Measurements from ENCODE around the gene S100A5.

Gene S100A5

DNA sequence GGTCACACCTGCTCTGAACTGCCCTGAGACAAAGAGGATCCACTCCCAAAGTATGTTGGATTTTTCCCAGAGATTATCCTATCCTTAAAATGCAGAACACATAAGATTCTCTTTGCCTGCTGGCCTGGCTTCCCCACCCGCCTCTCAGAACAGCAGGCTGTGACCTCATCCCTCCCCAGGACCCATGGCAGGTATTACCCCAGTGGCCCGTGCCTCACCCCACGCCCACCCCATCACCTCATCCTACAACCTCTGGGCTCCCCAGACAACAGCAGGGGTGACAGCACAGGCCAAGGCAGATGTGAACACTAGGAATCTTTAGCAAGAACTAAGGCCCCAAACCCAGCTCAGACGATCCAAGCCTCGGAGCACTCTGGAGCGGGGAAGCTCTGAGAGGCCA lies 45.2 kb downstream of the S100A5 start:
- Histone ChIP-seq H3K27me3 (ENCODE audit: control insufficient read depth in 1 of 2, insufficient read depth in 2 of 2, low read length in 2 of 2) (peaks cover 0 to 3% of the 10 kb centered on the region in 2 donors), H3K27ac (ENCODE audit: low read length) (no peak overlapping the region), H3K4me1 (ENCODE audit: control insufficient read depth, insufficient read depth, low read length) (peaks cover 5% of the 10 kb centered on the region), H3K9me3 (ENCODE audit: control insufficient read depth in 2 of 2, low read length in 2 of 2) (no peaks in the 10 kb centered on the region), H3K36me3 (ENCODE audit: control insufficient read depth in 2 of 2, insufficient read depth in 2 of 2, low read length in 2 of 2) (no peaks in the 10 kb centered on the region), H3K9ac (ENCODE audit: low read length in 2 of 2) (no peak overlapping the region), H3K4me3 (ENCODE audit: low read length in 2 of 2) (no peak overlapping the region)

DNA sequence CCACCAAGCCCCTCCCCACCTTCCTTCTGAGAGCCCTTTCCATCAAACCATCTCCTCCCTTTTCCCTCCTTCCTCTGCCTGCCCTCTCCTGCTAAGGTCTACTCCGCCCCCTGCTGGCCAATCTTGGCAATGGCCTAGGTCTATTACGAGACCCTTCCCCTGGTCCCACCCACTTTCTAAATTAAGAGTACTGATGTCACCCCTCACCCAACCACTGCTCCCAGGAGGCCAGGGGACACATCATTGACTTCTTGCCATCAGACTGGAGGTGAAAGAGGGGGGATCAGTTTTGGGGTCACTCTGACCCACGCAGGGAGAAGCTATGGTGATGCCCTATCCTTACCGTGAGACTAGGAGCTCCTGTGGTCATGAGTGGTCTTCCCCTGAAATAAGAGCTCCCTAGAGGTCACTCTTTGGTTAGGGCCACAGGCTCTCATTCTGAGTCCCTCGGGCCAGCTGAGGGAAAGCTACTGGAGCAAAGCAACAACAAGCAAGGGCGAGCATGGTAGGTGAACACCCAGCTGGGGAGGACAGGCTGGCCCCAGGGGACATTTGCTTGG lies 45.7 kb downstream of the S100A5 start:
- H3K36me3 ChIP-seq (ENCODE audit: control insufficient read depth in 2 of 2, insufficient read depth in 2 of 2, low read length in 2 of 2) = no peaks in the 10 kb centered on the region
- H3K27me3 ChIP-seq (ENCODE audit: control insufficient read depth in 1 of 2, insufficient read depth in 2 of 2, low read length in 2 of 2) = peaks cover 0 to 3% of the 10 kb centered on the region in 2 donors
- no peak overlapping the region for H3K27ac ChIP-seq (ENCODE audit: low read length)
- H3K9ac ChIP-seq (ENCODE audit: low read length in 2 of 2) = no peak overlapping the region
- no peak overlapping the region for H3K4me3 ChIP-seq (ENCODE audit: low read length in 2 of 2)
- H3K4me1 ChIP-seq (ENCODE audit: control insufficient read depth, insufficient read depth, low read length) = peaks cover 9% of the 10 kb centered on the region
- H3K9me3 ChIP-seq (ENCODE audit: control insufficient read depth in 2 of 2, low read length in 2 of 2) = no peaks in the 10 kb centered on the region

DNA sequence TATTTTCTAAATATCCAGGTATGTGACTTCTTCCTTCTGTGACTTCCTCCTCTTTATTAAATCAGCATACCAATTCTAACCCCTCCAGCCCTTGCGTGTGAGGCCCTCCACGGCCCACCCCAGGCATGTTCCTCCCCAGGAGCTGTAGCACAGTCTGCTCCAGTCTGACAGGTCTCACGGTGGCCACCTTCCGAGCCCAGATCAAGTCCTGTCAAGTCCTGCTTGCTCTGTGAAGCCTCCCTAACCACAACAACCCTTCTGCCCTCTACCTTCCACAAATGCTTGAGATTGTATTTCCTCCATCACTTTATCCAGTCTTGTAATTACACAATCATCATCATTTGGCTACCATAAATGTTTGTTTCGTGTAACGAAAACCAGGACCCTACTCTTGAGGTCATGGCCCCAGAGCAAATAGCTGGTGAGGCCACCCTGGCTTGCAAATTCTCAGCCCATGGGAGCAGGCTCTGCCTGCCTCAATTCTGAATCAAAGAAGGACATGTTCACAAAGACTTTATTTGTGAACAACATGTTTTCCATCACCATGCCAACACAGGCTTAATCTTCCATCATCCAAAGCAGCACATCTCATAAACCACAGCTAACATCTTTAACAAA lies 47.3 kb downstream of the S100A5 start:
- Histone ChIP-seq H3K27ac (ENCODE audit: low read length) (no peak overlapping the region), H3K9me3 (ENCODE audit: control insufficient read depth in 2 of 2, low read length in 2 of 2) (no peaks in the 10 kb centered on the region), H3K36me3 (ENCODE audit: control insufficient read depth in 2 of 2, insufficient read depth in 2 of 2, low read length in 2 of 2) (no peaks in the 10 kb centered on the region), H3K4me3 (ENCODE audit: low read length in 2 of 2) (no peak overlapping the region), H3K4me1 (ENCODE audit: control insufficient read depth, insufficient read depth, low read length) (peaks cover 12% of the 10 kb centered on the region), H3K27me3 (ENCODE audit: control insufficient read depth in 1 of 2, insufficient read depth in 2 of 2, low read length in 2 of 2) (no peaks in the 10 kb centered on the region), H3K9ac (ENCODE audit: low read length in 2 of 2) (no peak overlapping the region)

DNA sequence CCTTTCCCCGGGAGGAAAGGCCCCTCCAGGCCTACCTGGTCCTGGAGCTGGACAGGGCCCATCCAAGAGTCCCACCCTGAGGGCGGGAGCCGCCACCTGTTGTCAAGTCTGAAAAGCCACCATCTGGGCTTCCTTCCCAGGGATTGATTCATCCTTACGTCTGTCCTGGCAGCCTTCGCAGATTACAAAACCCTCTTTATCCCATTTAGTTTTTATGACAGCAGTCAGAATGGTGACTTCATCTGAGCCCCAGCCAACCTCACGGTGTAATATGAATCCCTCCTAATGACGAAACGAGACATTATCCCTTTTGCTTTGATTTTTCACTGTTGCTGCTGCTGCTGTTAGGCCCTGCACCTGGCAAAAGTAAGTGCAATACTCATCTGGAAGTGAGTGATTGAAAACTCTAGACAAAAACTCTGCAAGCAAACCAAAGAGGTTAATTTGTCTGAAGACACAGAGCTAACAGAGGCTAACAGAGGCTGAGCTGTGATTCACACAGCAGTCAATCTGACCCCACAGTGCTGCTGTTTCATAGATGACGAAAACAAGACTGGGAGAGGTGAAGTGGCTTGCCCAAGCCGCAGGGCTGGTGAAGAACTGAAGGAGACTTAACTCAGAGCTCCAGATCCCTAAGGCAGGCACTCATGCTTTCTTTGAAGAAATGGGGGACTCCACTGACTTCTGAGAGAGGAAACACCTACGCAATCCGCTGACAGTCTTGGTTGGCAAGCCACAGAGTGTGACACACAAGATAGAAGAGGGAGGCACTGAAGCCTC lies 50.3 kb downstream of the S100A5 start:
- H3K27me3 ChIP-seq (ENCODE audit: control insufficient read depth in 1 of 2, insufficient read depth in 2 of 2, low read length in 2 of 2) = no peaks in the 10 kb centered on the region
- H3K27ac ChIP-seq (ENCODE audit: low read length) = peak overlapping the region; percentile 62
- H3K36me3 ChIP-seq (ENCODE audit: control insufficient read depth in 2 of 2, insufficient read depth in 2 of 2, low read length in 2 of 2) = no peaks in the 10 kb centered on the region
- peaks cover 14% of the 10 kb centered on the region for H3K4me1 ChIP-seq (ENCODE audit: control insufficient read depth, insufficient read depth, low read length)
- peak overlapping the region in 1 of 2 donors; percentile 29 for H3K9ac ChIP-seq (ENCODE audit: low read length in 2 of 2)
- no peak overlapping the region for H3K4me3 ChIP-seq (ENCODE audit: low read length in 2 of 2)
- H3K9me3 ChIP-seq (ENCODE audit: control insufficient read depth in 2 of 2, low read length in 2 of 2) = no peaks in the 10 kb centered on the region

DNA sequence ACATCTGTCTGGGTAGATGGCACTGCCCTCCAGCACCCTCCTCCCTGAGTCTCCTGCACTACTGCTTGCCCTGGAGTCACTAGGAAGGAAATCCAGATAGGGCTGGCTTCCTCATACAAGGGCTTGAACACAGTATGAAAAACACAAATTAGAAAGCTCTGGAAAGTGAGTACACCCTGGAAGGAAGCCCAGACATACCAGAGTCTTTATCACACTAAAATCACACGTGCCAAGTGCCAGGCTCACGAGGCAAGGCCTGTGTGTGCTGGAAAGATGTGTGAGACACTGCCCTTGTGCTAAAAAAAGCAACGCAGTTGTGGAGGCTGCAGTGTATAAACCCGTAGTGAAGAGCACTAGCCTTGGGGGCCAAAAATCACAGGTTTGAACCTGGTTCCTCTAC lies 52.0 kb downstream of the S100A5 start:
- no peak overlapping the region for H3K9ac ChIP-seq (ENCODE audit: low read length in 2 of 2)
- peaks cover 0 to 2% of the 10 kb centered on the region in 2 donors for H3K27me3 ChIP-seq (ENCODE audit: control insufficient read depth in 1 of 2, insufficient read depth in 2 of 2, low read length in 2 of 2)
- H3K4me1 ChIP-seq (ENCODE audit: control insufficient read depth, insufficient read depth, low read length) = peaks cover 11% of the 10 kb centered on the region
- H3K4me3 ChIP-seq (ENCODE audit: low read length in 2 of 2) = no peak overlapping the region
- no peak overlapping the region for H3K27ac ChIP-seq (ENCODE audit: low read length)
- H3K9me3 ChIP-seq (ENCODE audit: control insufficient read depth in 2 of 2, low read length in 2 of 2) = no peaks in the 10 kb centered on the region
- no peaks in the 10 kb centered on the region for H3K36me3 ChIP-seq (ENCODE audit: control insufficient read depth in 2 of 2, insufficient read depth in 2 of 2, low read length in 2 of 2)

DNA sequence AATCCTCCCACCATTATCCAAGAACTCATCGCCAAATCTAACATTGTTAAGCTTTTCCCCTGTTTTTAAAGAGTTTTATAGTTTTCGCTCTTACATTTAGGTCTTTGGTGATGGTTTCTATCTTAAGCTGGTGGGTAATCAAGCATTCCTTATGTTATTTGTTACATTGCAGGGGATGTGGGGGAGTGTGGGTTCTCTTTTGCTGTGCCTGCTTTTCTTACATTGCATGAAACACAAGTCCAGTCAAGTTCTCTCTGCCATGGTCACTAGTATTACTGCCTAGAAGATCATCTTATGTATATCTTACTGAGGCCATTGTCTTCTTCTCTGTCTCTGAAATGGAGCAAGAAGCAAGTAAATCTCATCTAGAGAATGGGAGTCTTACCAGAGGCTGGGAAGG lies 53.0 kb downstream of the S100A5 start:
- H3K4me1 ChIP-seq (ENCODE audit: control insufficient read depth, insufficient read depth, low read length) = peaks cover 11% of the 10 kb centered on the region
- H3K27ac ChIP-seq (ENCODE audit: low read length) = no peak overlapping the region
- no peak overlapping the region for H3K4me3 ChIP-seq (ENCODE audit: low read length in 2 of 2)
- peaks cover 0 to 3% of the 10 kb centered on the region in 2 donors for H3K27me3 ChIP-seq (ENCODE audit: control insufficient read depth in 1 of 2, insufficient read depth in 2 of 2, low read length in 2 of 2)
- H3K36me3 ChIP-seq (ENCODE audit: control insufficient read depth in 2 of 2, insufficient read depth in 2 of 2, low read length in 2 of 2) = no peaks in the 10 kb centered on the region
- no peak overlapping the region for H3K9ac ChIP-seq (ENCODE audit: low read length in 2 of 2)
- H3K9me3 ChIP-seq (ENCODE audit: control insufficient read depth in 2 of 2, low read length in 2 of 2) = no peaks in the 10 kb centered on the region

Data from stomach smooth muscle (tissue), 2 donors.